HG03025 (cell line): ENCODE measurements around the gene CNTNAP5.

Experiments
- ATAC-seq: cut with Tn5 transposase; IDR thresholded peaks from one replicate; pipeline ENCODE4 v1.9.1; 2021; ENCODE audit warnings: mild to moderate bottlenecking, moderate library complexity; ENCODE audit not compliant: unreplicated experiment, low FRiP score

The CNTNAP5 gene

GRCh38 chr2:124254621-124255020 lies 229.5 kb downstream of the CNTNAP5 start:
- no peak for ATAC-seq

DNA sequence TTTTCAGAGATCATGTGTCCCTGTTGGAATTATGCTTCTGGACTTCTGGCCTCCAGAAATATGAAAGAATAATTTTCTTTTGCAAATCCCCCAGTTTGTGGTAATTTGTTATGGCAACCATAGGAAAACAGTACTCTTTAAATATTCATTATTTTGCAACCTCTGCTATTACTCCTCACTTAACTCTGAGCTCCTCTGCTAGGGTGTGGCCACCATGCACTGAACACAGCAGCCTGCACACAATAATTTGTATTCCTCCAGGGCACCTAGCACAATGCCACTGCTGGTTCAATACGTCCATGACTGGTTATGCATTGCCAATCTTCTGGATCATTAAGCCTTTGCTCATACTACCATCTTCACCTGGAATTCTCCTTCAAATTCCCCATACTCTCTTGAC lies 232.0 kb downstream of the CNTNAP5 start:
- ATAC-seq: no peak

DNA sequence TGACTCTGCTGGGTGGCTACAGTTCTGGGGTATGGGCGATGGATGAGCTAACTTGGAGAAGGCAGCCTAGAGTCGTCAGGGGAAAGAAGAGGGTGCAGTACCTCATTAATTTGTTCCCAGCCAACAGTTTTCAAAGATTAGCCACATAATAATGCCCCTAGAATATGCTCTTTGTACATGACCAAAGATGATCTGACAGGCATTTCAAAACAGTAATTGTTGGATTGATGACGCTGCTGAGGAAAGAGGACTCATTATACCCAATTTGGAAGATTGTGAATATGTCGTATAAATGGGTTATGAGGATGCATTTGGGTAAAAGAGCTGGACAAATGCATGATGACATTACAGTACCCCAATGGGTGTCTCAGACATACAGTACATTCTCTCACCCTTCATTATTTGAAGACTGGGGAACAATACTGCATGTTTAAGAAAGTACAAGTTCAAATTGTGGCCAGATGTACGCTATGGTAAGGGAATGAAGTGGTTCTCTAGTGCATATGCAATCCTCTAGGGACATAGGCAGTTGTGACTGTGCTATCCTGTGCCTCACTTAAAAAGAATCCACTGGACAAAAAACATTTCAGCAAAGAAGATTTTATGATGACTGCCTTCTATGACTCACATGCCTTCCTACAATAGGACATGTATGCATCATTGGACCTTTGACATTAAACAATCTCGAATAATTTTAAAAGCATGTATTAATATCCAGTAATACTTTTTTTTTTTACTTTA lies 233.2 kb downstream of the CNTNAP5 start:
- no peak for ATAC-seq

GRCh38 chr2:124261456-124261855 lies 236.4 kb downstream of the CNTNAP5 start:
- ATAC-seq: no peak

- no peak for ATAC-seq
Observed at GRCh38 chr2:124264551-124265091, 239.5 kb downstream of the CNTNAP5 start.

- ATAC-seq: no peak
Observed at GRCh38 chr2:124267794-124268193, 242.7 kb downstream of the CNTNAP5 start.

GRCh38 chr2:124269348-124269747 lies 244.3 kb downstream of the CNTNAP5 start:
- ATAC-seq: no peak

GRCh38 chr2:124272261-124272841 lies 247.3 kb downstream of the CNTNAP5 start:
- no peak for ATAC-seq

DNA sequence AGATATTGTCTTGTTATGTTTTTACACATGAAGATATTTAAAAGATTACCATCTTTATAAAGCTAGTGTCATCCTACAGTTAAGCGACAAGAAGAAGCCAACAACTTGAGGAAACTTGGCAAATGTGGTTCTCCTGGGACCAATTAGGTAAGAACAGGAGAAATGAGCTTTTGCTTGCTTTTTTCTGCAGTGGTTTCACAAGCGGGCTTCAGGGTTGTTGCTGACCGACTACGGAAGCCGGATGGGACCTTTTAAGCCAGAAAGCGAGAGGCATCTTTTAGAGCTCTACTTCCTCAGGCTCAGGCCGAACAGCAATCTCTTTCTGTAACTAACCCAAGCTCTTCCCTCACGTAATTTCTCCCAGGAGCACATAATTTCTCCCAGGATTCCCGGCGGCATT lies 256.5 kb downstream of the CNTNAP5 start:
- no peak for ATAC-seq

GRCh38 chr2:124283096-124283495 lies 258.0 kb downstream of the CNTNAP5 start:
- ATAC-seq: no peak

DNA sequence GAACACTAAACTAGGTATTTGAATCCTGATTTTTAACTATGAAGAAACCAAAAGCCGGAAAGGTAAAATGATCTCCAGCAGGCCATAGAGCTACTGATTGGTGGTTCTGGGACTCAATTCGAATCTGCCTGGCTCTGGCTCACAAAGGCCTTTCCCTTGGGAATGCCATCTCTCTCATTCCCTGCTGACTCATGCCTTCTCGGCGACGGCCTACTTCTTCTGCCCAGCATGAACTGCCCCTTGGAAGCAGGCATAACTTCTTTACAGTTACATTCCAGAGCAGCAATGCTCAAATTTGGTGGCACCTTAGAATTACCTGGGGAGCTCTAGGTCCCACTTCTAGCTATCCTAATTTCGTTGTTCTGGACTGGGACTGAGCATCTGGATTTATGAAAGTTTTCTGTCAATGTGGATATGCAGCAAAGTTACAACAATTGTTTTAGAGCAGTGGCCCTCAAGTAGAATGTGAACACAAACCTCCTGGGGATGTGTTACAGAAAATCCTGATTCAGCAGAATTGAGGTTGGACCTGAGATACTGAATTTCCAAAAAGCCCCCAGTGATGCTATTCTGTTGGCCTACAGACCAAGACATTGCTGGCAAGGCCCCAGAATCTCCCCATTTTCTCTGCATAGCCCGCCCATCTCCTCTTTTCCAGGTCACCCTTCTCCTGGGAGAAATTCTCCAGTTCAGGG lies 261.1 kb downstream of the CNTNAP5 start:
- no peak for ATAC-seq

- ATAC-seq: no peak
Observed at GRCh38 chr2:124289060-124289459, 264.0 kb downstream of the CNTNAP5 start.

GRCh38 chr2:124289615-124290014 lies 264.5 kb downstream of the CNTNAP5 start:
- ATAC-seq: no peak

DNA sequence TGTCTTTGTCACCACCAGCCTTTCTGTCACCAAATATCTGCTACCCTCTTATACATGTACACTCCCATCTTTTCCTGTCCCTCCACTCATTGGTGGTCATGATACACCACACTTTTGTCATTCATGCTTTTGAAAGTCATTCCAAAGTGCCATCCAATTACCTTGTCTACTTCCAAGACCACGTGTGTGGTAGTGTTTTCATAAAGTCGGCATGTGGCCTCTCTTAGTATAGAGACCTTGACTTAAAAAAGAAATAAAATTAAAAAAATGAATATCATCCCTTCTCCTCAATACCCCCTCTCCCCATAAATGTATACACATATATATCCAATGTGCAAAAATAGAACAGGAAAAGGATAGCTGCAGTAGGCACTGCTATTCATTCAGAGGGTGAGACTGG lies 271.4 kb downstream of the CNTNAP5 start:
- no peak for ATAC-seq

DNA sequence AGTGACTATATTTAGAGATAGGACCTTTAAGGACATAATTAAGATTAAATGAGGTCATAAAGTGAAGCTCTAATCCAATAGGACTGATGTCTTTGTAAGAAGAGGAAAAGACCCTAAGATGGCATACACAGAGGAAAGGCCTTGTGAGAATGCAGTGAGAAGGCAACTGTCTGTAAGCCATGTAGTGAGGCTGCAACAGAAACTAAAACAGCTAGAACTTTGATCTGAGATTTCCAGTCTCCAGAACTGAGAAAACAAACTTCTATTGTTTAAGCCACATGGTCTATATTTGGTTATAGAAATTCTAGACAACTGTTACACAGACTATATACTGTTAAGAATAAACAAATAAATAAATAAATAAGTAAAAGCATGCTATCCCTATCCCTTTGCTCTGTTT lies 276.8 kb downstream of the CNTNAP5 start:
- no peak for ATAC-seq

- ATAC-seq: no peak
Observed at GRCh38 chr2:124308319-124309062, 283.4 kb downstream of the CNTNAP5 start.

DNA sequence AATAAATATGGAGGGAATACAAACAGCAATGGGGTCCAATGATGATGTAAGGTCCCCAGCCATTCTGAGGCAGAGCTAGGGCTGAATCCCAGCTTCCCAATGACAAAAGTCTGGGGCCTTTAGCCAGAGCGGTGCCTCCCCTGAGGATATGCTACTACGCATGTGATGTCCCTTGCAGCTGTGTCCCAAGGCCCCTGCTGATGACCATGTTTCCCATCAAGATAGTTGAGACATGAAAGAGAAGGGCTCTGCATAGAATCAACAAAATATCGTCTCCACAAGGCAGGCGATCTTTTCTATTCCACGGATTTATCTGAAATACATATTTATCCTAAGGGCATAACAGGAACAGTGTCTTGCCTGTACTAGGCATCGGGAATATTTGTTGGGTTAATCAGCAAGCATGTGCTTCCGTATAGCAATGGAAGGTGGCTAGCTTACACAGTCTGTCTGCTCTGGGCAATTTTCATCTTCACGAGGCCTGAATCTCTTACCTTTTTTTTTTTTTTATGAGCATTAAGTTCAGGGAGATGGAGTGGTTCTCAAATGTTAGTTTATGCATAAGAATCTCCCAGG lies 284.6 kb downstream of the CNTNAP5 start:
- no peak for ATAC-seq

- ATAC-seq: no peak
Observed at GRCh38 chr2:124310671-124311070, 285.6 kb downstream of the CNTNAP5 start.

DNA sequence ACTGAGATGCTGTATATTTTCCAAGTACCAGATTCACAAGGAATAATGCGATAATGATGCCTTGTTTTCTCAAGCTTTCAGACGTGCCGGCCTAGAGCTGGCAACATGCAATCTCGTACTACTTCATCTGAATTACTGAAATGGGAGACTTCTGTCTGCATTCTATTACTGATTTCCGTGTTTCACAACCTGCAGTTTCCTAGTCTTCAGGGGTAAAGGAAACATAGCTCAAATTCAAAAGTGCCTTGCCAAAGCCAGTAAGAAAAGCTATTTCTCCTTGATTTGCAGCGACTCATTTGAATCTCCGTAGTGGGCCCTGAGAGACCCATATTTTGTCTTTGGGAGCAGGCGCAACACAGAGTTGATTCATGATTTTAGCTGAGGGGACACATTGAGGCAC lies 289.0 kb downstream of the CNTNAP5 start:
- ATAC-seq: no peak

DNA sequence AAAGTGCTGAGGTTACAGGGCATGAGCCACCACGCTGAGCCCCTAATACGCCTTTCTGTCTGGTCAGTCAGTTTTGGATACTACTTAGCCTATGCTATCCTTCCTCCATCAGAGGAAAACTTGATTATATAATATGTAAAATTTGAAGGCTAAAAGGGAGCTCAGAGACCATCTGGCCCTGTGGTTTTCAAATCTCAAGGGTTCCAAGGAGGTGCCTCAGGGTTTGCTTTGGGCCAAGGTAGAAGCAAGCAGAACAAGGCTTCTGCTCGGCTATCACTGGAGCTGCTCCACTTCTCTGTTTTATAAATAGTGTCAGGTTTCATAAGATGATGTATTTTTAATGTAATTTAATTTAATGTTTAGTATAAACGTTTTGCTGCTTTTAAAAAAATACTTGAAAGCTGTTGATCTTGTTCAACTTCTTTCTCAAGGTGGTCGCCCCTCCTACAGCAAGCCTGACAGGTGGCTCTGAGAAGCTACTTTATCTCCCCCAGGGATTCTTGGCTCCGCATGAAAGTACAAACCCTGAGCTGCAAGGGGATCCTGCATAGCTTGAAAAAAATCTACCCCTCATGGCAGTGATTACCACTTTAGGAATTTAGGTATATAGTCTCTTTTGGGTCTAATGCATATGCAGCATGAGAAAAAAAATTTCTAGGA lies 290.3 kb downstream of the CNTNAP5 start:
- no peak for ATAC-seq
